Uterus (tissue), 2 donors: ENCODE data around the gene ARFGAP2.

Source experiments
- POLR2A ChIP-seq, 2 donors: fragments of 450-650 bp; IDR thresholded peaks; one replicate each; pipeline ENCODE4 v1.6.1; 2016; ENCODE audit warnings: antibody characterized with exemption in 2 of 2, mild to moderate bottlenecking in 1 of 2, moderate library complexity in 1 of 2
- TF ChIP-seq, protein P1 (sequence below), 4 experiments: fragments of 200-600 bp in 2 of 4; fragments of 450-650 bp in 2 of 4; sonication (generic) in 2 of 4; IDR thresholded peaks; one replicate each; pipeline ENCODE4 v1.5.1; 2016 to 2019; ENCODE audit warnings: antibody characterized with exemption in 4 of 4, mild to moderate bottlenecking in 2 of 4, moderate library complexity in 1 of 4

DNA sequence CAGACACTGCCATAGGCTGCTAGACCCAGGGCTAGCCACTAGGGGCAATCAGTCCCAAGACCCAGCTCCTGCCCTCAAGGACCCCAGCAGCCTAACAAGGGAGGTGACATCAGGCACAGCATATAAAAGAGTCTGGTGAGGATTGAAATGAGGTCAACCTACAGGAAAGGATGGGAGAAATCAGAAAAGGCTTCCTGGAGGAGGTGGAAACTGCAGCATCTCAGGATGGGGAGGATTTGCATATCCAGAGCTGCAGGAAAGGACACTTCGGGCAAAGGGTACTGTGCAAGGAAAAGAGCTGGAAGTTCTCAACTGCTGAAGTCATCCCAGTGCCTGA, 2.9 kb upstream of the ARFGAP2 start:
- TF ChIP-seq, protein P1, sequence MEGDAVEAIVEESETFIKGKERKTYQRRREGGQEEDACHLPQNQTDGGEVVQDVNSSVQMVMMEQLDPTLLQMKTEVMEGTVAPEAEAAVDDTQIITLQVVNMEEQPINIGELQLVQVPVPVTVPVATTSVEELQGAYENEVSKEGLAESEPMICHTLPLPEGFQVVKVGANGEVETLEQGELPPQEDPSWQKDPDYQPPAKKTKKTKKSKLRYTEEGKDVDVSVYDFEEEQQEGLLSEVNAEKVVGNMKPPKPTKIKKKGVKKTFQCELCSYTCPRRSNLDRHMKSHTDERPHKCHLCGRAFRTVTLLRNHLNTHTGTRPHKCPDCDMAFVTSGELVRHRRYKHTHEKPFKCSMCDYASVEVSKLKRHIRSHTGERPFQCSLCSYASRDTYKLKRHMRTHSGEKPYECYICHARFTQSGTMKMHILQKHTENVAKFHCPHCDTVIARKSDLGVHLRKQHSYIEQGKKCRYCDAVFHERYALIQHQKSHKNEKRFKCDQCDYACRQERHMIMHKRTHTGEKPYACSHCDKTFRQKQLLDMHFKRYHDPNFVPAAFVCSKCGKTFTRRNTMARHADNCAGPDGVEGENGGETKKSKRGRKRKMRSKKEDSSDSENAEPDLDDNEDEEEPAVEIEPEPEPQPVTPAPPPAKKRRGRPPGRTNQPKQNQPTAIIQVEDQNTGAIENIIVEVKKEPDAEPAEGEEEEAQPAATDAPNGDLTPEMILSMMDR (IDR thresholded peaks at IDR 0.05) = no peak
- TF ChIP-seq POLR2A (IDR thresholded peaks at IDR 0.05) = no peak
